NCI-H2227 (cell line): ENCODE results near the gene KCNA10.

Experiments used
- DNase-seq: peaks from one replicate; lab custom pipeline; 2025; ENCODE audit not compliant: unreplicated experiment; lab: John Stamatoyannopoulos, UW

The KCNA10 gene

DNA sequence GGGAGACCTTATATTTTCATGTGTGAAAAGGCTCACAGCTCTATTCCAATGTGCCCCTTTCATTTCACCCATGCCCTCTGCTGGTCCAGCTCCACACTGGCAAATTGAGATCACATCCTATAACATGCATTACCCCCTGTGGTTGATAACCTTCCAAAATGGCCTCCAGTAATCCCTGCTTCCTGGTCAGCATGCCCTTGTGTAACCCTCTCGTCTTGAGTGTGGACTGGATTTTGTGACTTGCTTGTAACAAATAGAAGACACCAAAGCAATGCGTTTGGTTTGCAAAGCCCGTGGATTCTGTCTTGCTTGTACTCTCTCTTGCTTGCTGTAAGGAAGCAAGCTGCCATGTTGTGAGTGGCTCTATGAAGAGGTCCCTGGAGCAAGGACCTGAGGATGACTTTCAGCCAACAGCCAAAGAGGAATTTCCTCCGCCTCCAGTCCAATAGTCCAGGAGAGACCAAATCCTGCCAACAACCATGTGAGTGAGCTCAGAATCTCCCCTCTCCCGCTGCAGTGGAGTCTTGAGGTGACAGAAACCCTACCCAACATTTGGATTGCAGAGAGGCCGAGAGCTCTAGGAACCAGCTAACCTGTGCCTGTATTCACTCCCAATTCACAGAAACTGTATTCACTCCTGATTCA, 17.4 kb downstream of the KCNA10 start:
- DNase-seq = no peak

GRCh38 chr1:110498270-110498669, 20.7 kb downstream of the KCNA10 start:
- DNase-seq = no peak

DNA sequence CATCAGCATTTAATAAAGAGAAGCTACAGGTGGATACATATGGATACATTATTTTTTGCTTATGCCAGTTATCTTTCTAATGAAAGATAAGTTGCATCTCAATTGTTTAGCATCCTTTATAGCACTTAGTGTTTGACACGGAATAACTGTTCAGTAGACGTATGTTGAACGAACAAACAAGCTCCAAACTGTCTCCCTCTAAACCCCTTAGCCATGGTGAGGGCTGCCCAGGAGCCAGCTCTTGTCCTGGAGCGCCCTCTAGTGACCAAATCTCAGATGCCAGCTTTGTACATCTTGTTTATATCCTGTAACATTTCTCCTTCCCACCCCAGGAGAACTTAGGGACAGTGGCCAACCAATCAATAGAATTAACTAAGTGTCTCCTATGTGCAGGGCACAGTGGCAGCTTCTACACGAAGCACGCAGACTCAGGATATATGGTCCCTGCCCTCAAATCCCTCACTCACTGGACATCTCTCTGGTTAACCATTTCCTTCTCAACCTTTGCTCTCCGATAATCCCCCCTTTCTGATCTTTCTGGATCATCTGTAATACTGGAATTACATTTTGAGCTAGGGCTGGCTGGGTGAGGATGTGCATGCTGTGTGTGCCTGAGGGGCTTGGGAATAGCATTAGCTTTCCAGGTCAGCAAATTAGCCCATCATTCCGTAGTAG, 22.9 kb downstream of the KCNA10 start:
- peak; percentile 87 for DNase-seq

- peak; percentile 19 for DNase-seq
Measured at GRCh38 chr1:110494522-110495406, 24.2 kb downstream of the KCNA10 start.

DNA sequence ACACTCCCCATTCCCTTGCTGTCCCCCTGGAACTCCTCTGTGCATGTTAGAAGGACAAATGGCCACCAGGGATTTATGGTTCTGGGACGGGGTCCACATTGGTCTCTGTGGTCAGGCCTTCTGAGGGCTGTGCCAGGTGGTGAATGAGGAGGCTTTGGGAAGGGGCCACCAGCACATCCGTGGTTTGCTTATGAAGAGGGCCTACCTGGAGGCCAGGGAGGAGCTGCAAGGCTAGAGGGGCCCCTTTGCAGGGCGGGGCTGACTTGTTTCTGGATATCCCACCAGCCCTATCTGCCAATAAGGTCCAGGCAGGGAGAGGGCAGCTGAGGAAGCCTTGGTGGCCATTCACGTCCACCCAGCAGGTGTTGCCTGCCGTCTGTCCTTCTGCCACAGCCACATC, 24.9 kb downstream of the KCNA10 start:
- DNase-seq = no peak

DNA sequence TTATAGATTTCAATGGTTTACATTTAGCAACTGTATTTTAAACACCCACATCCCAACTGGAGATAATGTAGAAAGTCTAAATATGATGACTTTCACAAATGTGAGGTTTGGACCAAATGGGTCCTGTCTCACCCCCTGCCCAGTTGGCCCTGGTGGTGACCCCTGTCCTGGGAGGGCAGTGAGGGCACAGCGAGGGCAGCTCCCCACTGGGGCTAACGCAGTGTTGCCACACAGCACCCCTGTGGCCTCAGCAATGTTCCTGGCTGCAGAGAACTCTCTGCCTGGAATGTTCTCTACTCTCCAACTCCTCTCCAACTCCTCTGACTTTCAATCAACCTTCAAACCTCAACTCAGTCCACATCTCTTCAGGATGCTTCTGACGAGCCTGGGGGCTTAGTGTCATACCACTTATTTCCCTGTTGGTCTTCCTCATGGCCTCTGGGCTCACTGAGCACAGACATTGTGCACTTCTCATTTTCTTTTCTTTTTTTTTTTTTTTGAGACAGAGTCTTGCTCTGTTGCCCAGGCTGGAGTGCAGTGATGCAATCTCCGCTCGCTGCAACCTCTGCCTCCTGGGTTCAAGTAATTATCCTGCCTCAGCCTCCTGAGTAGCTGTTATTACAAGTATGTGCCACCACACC, 25.8 kb downstream of the KCNA10 start:
- DNase-seq = no peak

- DNase-seq = no peak
Measured at GRCh38 chr1:110492573-110492972, 26.4 kb downstream of the KCNA10 start.

DNA sequence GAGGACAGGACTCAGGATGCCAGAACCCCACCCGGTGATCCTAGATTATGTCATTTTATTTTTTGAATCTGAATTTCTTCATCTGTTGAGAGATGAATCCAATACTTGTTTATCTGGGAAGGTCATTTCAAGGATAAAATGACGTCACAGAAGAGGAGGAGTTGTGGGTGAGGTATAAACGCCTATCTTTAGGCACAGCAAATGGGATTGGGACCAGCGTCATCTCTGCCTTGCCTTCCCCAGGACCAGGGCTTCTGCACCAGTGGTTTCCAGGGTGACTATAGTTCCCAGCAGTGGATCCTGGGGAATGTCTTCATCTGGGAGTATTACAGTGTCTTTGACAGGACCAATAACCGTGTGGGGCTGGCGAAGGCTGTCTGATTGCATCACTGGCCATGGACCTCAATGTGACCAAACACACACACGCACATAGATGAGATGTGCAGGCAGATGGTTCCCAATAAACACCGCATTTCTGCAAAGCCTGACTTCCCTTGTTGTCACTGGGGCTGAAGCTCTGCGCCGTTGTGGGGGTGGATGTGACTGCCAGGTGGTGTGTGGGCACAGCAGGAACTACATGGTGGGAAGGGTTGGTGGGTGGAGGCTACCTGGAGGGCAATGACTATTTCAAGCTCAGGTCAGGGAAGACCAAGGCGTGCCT, 28.1 kb downstream of the KCNA10 start:
- no peak for DNase-seq

GRCh38 chr1:110489973-110490542, 28.9 kb downstream of the KCNA10 start:
- no peak for DNase-seq

- no peak for DNase-seq
Measured at GRCh38 chr1:110489406-110489805, 29.6 kb downstream of the KCNA10 start.

- DNase-seq = no peak
Measured at GRCh38 chr1:110488867-110489266, 30.1 kb downstream of the KCNA10 start.

DNA sequence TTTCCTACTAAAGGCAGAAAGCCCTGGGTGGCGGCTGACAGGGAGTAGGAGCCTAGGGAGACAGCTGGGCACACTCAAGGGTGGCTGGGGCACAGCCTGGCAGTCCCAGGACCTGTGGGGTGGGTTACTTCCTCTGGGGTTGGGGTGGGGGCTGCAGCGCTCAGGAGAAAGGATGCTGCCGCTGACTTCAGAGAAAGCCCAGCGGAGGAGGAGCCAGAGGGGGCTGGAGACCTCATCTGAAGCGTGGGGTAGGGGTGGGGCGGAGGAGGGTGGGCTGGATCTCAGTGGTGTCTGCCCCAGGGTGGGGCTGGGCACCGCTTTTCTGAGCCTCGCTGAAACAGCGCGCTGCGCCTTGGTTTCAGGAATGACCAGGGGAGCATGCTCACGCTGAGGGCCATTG, 30.8 kb downstream of the KCNA10 start:
- DNase-seq = no peak

DNA sequence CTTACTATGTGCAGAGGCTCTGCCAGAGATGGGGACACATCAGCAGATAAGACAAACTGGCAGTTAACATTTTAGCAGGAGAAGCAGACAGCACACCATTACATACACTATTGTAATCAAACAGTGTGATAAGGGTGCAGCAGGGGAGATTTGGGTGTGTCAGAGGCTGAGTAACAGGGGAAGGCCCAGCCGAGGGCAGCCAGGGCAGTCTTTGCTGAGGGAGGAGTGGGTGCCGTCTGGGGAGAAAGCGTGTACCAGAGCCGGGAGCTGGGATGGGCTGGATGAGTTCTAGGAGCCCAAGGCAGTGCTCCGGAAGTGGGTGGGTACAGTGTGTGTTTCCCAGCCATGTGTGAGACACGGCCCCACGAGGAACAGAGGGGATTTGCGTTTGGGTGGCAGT, 31.2 kb downstream of the KCNA10 start:
- DNase-seq = no peak

GRCh38 chr1:110485725-110486124, 33.2 kb downstream of the KCNA10 start:
- no peak for DNase-seq

GRCh38 chr1:110484801-110485200, 34.2 kb downstream of the KCNA10 start:
- DNase-seq = no peak

DNA sequence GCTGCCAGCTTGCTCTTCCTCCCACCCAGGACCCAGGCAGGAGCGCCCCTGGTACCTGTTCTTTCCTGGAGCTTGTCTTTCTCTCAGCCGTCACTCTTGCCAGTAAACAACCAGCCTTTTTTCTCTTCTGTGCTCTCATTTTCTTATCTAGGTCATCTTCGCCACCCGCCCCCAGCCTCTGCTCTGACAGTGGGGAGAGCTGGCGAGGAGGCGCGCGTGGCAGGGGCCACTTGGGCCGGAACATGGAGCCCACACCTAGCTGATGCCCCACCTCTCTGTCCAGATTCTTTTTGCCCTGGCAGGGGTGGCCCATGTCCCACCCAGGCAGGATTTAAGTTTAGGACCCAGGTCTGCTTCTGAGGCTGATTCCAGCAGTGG, 35.7 kb downstream of the KCNA10 start:
- DNase-seq = no peak

GRCh38 chr1:110482662-110483307, 36.2 kb downstream of the KCNA10 start:
- no peak for DNase-seq

- DNase-seq = no peak
Measured at GRCh38 chr1:110481968-110482623, 36.9 kb downstream of the KCNA10 start.

DNA sequence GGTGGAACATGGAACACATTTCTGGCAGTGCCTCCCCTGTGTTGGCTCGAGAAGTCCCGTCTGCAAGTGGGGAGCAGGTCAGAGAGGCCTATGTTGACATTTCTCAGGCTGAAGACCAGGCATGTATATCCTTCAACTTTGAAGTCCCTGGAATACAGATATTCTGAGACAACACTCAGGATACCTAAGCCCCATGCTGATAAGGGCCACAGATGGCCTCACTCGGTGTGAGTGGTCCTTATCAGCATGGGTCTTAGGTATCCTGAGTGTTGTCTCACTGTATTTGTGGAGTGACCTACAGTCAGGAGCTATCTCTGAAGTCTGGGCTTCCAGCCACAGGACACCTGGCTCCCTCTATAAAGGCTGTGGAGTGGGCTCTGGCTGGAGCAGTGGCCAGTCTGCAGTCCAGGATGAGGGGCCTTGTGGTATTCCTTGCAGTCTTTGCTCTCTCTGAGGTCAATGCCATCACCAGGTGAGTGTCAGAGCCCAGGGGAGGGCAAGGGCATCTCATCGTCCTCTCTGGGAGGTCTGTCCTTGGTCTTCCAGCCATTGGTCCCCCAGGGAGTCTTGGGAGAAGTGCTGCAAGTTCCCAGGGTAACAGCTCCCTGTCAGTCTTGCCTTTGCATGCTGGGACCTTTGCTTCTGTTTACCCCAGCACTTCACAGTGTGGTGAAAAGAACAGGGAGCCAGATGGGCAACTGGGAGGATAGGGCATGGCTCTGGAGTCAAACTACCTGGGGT, 38.4 kb downstream of the KCNA10 start:
- no peak for DNase-seq
